HepG2 (cell line): ENCODE results near the gene PPP1R15A. TPM values are rescaled to one million over a fixed set of nuclear protein-coding genes. Genes with fewer than 3 reads are reported as not detected.

ENCODE experiments used
- CBFB ChIP-seq: sonication (generic); formaldehyde crosslinking; IDR thresholded peaks from 2 replicates; pipeline ENCODE4 v1.4.0; 2020; ENCODE audit warnings: missing genetic modification reagents
- EHMT2 ChIP-seq: fragments of 200-600 bp; sonication (generic); IDR thresholded peaks from 2 replicates; pipeline ENCODE4 v1.7.0; 2017; ENCODE audit warnings: antibody characterized with exemption, low read depth, low read length, borderline replicate concordance
- FOSL2 ChIP-seq: sonication (generic); formaldehyde crosslinking; IDR thresholded peaks from 2 replicates; pipeline ENCODE4 v1.4.0; 2020; ENCODE audit warnings: missing genetic modification reagents
- FOXJ3 ChIP-seq: sonication (generic); formaldehyde crosslinking; IDR thresholded peaks from 2 replicates; pipeline ENCODE4 v1.4.0; 2020; ENCODE audit warnings: missing genetic modification reagents, mild to moderate bottlenecking, borderline replicate concordance
- MXI1 ChIP-seq: IDR thresholded peaks from 3 replicates; pipeline ENCODE4 v1.6.1; 2012; ENCODE audit warnings: low read depth, low read length, inconsistent platforms, borderline replicate concordance
- RFXANK ChIP-seq: IDR thresholded peaks from 2 replicates; pipeline ENCODE4 v1.6.1; 2016
- SRSF9 ChIP-seq: fragments of 200-400 bp; formaldehyde crosslinking; IDR thresholded peaks from 2 replicates; pipeline ENCODE4 v1.6.1; 2018; ENCODE audit warnings: borderline replicate concordance, mild to moderate bottlenecking, low read depth, low read length; ENCODE audit not compliant: insufficient read depth, poor library complexity, severe bottlenecking
- TCF7L2 ChIP-seq: IDR thresholded peaks from 2 replicates; pipeline ENCODE4 v1.6.1; 2011; ENCODE audit warnings: mild to moderate bottlenecking, low read depth, low read length, moderate library complexity
- ZFP1 ChIP-seq: IDR thresholded peaks from 2 replicates; pipeline ENCODE4 v1.6.1; 2016
- ZFP36L1 ChIP-seq: sonication (generic); formaldehyde crosslinking; IDR thresholded peaks from 2 replicates; pipeline ENCODE4 v1.8.0; 2022; ENCODE audit warnings: mild to moderate bottlenecking, missing genetic modification reagents, moderate library complexity
- ZNF335 ChIP-seq: sonication (generic); formaldehyde crosslinking; IDR thresholded peaks from 2 replicates; pipeline ENCODE4 v1.4.0; 2020; ENCODE audit warnings: missing genetic modification reagents
- ZNF577 ChIP-seq: sonication (generic); formaldehyde crosslinking; IDR thresholded peaks from 2 replicates; pipeline ENCODE4 v1.4.0; 2020; ENCODE audit warnings: mild to moderate bottlenecking, low read depth, missing genetic modification reagents, borderline replicate concordance
- ZNF672 ChIP-seq: sonication (generic); formaldehyde crosslinking; IDR thresholded peaks from 2 replicates; pipeline ENCODE4 v1.8.1; 2022; ENCODE audit warnings: missing genetic modification reagents
- ZNF720 ChIP-seq: sonication (generic); formaldehyde crosslinking; IDR thresholded peaks from 2 replicates; pipeline ENCODE4 v1.4.0; 2020; ENCODE audit warnings: missing genetic modification reagents
- ZNF780A ChIP-seq: sonication (generic); formaldehyde crosslinking; IDR thresholded peaks from 2 replicates; pipeline ENCODE4 v1.8.0; 2022; ENCODE audit warnings: mild to moderate bottlenecking, missing genetic modification reagents, moderate library complexity
- polyA plus RNA-seq, 8 experiments: library from polyadenylated mRNA; depleted of rRNA in 3 of 8; stranded (reverse) in 7 of 8; unstranded in 1 of 8; fragments of >200 nt; fragmentation: Illumina TruSeq in 4 of 8; extraction: Trizol in 4 of 8; gene quantifications; 2 replicates each; pipeline versions ENCODE4 v1.2.1 to v1.2.3, GENCODE V29; 2011 to 2016; ENCODE audit warnings: low read depth in 4 of 8, missing spikeins in 1 of 8, mixed read lengths in 1 of 8; ENCODE audit not compliant: insufficient read depth in 1 of 8
- total RNA-seq, 5 experiments: library from RNA; depleted of rRNA; stranded (reverse); fragments of >200 nt; fragmentation: Illumina TruSeq; extraction: Trizol; gene quantifications; 2 replicates each; pipeline ENCODE4 v1.2.3, GENCODE V29; 2016; ENCODE audit warnings: low read depth in 1 of 5
- TF ChIP-seq, protein P1 (sequence below): IDR thresholded peaks from 2 replicates; pipeline ENCODE4 v1.6.1; 2018; ENCODE audit warnings: missing genetic modification reagents, mild to moderate bottlenecking, missing compliant biosample characterization
- TF ChIP-seq, protein P2 (sequence below), 2 experiments: fragments of 450-650 bp in 1 of 2; sonication (generic) in 1 of 2; formaldehyde crosslinking in 1 of 2; IDR thresholded peaks; 2 replicates each; pipeline versions ENCODE4 v1.6.1 to v1.8.0; 2016 to 2022; ENCODE audit warnings: antibody characterized with exemption in 1 of 2, mild to moderate bottlenecking in 1 of 2, missing genetic modification reagents in 1 of 2
- TF ChIP-seq, protein P3 (sequence below): sonication (generic); formaldehyde crosslinking; IDR thresholded peaks from 2 replicates; pipeline ENCODE4 v1.4.0; 2020; ENCODE audit warnings: missing genetic modification reagents, mild to moderate bottlenecking, borderline replicate concordance
- TF ChIP-seq, protein P4 (sequence below): sonication (generic); formaldehyde crosslinking; IDR thresholded peaks from 2 replicates; pipeline ENCODE4 v1.8.1; 2023; ENCODE audit warnings: mild to moderate bottlenecking, moderate library complexity, missing genetic modification reagents

The PPP1R15A gene
- total and polyA plus RNA-seq, 2 of the 13 experiments (the other 11 are each of a cell fraction or from before 2014, with no cell fraction given): 15.6 to 18.5 TPM

DNA sequence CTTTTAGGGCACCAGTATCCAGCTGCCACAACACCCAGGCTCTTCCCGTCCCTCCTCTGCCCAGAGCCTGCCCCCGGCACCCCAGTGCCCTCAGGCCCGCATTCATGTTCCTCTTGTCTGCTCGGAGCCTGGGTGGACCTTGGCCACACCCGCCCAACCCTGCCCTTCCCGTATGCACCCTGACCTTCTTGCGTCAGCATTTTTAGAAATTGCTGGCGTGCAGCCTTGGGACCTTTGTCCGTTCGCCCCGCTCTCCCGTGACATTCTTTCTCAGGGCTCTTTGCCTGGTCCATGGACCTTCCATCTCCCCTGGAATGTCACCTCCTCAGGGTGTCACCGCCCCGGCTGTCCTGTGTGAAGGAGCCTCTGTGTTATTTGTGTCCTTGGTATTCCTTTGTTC lies 35.5 kb downstream of the PPP1R15A start (continued):
- TF ChIP-seq, protein P1, sequence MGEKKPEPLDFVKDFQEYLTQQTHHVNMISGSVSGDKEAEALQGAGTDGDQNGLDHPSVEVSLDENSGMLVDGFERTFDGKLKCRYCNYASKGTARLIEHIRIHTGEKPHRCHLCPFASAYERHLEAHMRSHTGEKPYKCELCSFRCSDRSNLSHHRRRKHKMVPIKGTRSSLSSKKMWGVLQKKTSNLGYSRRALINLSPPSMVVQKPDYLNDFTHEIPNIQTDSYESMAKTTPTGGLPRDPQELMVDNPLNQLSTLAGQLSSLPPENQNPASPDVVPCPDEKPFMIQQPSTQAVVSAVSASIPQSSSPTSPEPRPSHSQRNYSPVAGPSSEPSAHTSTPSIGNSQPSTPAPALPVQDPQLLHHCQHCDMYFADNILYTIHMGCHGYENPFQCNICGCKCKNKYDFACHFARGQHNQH (CRISPR knock-in tag): 0 out of 2 replicates have a peak, but pooled peaks have one; percentile 61
- no peak for TF ChIP-seq ZNF577 (CRISPR knock-in tag)
- TF ChIP-seq TCF7L2: no peak
- TF ChIP-seq ZNF780A: no peak
- TF ChIP-seq, protein P2, sequence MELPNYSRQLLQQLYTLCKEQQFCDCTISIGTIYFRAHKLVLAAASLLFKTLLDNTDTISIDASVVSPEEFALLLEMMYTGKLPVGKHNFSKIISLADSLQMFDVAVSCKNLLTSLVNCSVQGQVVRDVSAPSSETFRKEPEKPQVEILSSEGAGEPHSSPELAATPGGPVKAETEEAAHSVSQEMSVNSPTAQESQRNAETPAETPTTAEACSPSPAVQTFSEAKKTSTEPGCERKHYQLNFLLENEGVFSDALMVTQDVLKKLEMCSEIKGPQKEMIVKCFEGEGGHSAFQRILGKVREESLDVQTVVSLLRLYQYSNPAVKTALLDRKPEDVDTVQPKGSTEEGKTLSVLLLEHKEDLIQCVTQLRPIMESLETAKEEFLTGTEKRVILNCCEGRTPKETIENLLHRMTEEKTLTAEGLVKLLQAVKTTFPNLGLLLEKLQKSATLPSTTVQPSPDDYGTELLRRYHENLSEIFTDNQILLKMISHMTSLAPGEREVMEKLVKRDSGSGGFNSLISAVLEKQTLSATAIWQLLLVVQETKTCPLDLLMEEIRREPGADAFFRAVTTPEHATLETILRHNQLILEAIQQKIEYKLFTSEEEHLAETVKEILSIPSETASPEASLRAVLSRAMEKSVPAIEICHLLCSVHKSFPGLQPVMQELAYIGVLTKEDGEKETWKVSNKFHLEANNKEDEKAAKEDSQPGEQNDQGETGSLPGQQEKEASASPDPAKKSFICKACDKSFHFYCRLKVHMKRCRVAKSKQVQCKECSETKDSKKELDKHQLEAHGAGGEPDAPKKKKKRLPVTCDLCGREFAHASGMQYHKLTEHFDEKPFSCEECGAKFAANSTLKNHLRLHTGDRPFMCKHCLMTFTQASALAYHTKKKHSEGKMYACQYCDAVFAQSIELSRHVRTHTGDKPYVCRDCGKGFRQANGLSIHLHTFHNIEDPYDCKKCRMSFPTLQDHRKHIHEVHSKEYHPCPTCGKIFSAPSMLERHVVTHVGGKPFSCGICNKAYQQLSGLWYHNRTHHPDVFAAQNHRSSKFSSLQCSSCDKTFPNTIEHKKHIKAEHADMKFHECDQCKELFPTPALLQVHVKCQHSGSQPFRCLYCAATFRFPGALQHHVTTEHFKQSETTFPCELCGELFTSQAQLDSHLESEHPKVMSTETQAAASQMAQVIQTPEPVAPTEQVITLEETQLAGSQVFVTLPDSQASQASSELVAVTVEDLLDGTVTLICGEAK (IDR thresholded peaks at IDR 0.05): no peak
- TF ChIP-seq, protein P2 (CRISPR knock-in tag; IDR thresholded peaks at IDR 0.05): no peak
- TF ChIP-seq, protein P3, sequence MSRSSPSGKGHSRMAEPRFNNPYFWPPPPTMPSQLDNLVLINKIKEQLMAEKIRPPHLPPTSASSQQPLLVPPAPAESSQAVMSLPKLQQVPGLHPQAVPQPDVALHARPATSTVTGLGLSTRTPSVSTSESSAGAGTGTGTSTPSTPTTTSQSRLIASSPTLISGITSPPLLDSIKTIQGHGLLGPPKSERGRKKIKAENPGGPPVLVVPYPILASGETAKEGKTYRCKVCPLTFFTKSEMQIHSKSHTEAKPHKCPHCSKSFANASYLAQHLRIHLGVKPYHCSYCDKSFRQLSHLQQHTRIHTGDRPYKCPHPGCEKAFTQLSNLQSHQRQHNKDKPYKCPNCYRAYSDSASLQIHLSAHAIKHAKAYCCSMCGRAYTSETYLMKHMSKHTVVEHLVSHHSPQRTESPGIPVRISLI (CRISPR knock-in tag): no peak
- TF ChIP-seq FOSL2: peak; percentile 62; the same call in 1 of the 2 replicates
- TF ChIP-seq, protein P4, sequence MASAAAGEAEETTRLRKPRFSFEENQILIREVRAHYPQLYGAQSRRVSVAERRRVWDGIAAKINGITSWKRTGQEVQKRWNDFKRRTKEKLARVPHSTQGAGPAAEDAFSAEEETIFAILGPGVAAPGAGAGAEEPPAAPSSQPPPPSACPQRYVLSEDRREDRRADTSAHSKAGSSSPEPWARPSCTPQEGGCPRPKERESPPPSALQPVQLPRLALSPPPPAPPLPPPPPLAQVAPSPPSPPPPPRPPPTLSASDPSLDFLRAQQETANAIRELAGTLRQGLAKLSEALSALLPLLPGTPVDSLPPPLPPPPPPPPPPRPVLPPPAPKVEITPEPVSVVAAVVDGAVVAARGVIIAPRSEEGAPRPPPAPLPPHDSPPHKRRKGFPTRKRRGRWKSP (CRISPR knock-in tag): 0 out of 2 replicates have a peak, but pooled peaks have one; percentile 35
- no peak for TF ChIP-seq ZFP36L1 (CRISPR knock-in tag)
- TF ChIP-seq ZNF720: no peak
- peak; percentile 44; the same call in 1 of the 3 replicates for TF ChIP-seq MXI1
- no peak for TF ChIP-seq EHMT2
- TF ChIP-seq SRSF9: no peak
- no peak for TF ChIP-seq FOXJ3 (CRISPR knock-in tag)
- TF ChIP-seq ZNF335 (CRISPR knock-in tag): no peak
- 0 out of 2 replicates have a peak, but pooled peaks have one; percentile 37 for TF ChIP-seq ZFP1 (CRISPR knock-in tag)
- TF ChIP-seq CBFB (CRISPR knock-in tag): no peak
- no peak for TF ChIP-seq RFXANK (CRISPR knock-in tag)
- no peak for TF ChIP-seq ZNF672 (CRISPR knock-in tag)
